ENCODE data around the gene ATXN7.

The ATXN7 gene

GRCh38 chr3:63849175-63849574 is 14.5 kb upstream of the ATXN7 start:
- in situ Hi-C loops (cut with MboI; ENCODE audit: low pct_unique_long_range_greater_than_20kb, low sequenced_read_pairs, unreplicated experiment) = no loop called here
- no peak for TF ChIP-seq CTCF (IDR thresholded peaks at IDR 0.05; ENCODE audit: extremely low read depth, insufficient read depth, missing control alignments)
- DNase-seq (ENCODE audit: low spot score) = no peak

GRCh38 chr3:63851287-63851686 is 12.4 kb upstream of the ATXN7 start:
- in situ Hi-C loops (cut with MboI; ENCODE audit: low pct_unique_long_range_greater_than_20kb, low sequenced_read_pairs, unreplicated experiment) = no loop called here
- no peak for DNase-seq (ENCODE audit: low spot score)
- no peak for TF ChIP-seq CTCF (IDR thresholded peaks at IDR 0.05; ENCODE audit: extremely low read depth, insufficient read depth, missing control alignments)

GRCh38 chr3:63853106-63853505 is 10.6 kb upstream of the ATXN7 start:
- DNase-seq (ENCODE audit: low spot score) = no peak
- in situ Hi-C loops (cut with MboI; ENCODE audit: low pct_unique_long_range_greater_than_20kb, low sequenced_read_pairs, unreplicated experiment) = no loop called here
- TF ChIP-seq CTCF (IDR thresholded peaks at IDR 0.05; ENCODE audit: extremely low read depth, insufficient read depth, missing control alignments) = no peak

GRCh38 chr3:63855333-63855940 is 8.2 kb upstream of the ATXN7 start:
- no peak for DNase-seq (ENCODE audit: low spot score)
- no peak for TF ChIP-seq CTCF (IDR thresholded peaks at IDR 0.05; ENCODE audit: extremely low read depth, insufficient read depth, missing control alignments)
- in situ Hi-C loops (cut with MboI; ENCODE audit: low pct_unique_long_range_greater_than_20kb, low sequenced_read_pairs, unreplicated experiment) = no loop called here

DNA sequence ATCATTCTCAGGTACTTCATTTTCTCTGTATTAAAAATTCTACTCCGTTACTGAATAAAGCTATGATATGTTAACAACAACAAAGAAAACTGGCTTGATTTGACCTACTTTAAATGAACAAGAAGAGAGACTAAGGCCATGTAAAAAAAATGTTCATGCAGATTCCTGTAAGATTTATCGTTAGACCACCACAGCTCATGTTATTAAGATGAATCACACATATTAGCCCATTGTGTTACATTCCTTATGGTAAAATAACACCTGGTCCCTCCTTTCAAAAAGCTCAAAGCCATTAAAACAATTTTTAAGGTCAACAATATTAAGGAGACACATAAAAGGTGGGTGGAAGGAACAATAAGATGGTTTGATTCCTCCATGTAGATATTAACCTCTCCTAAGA is 6.4 kb upstream of the ATXN7 start:
- in situ Hi-C loops (cut with MboI; ENCODE audit: low pct_unique_long_range_greater_than_20kb, low sequenced_read_pairs, unreplicated experiment) = no loop called here
- no peak for TF ChIP-seq CTCF (IDR thresholded peaks at IDR 0.05; ENCODE audit: extremely low read depth, insufficient read depth, missing control alignments)
- no peak for DNase-seq (ENCODE audit: low spot score)

DNA sequence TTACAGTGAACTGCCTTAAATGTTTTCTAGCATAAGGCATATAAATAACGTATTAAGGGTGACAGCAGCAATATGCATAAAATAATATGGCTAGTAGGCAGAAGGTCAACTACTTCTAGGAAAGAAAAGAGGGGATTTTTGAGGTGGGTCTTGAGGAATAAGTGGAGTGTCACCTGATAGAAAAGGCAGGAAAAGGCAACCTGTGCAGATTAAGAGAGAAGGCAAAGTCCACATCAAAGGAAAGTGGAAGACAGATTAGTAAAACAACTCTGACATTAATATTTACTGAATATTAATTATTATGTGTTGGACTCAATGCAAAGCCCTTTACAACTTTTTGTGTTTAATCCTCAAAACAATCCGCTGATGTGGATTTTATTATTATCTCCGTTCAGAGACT is 2.9 kb upstream of the ATXN7 start:
- in situ Hi-C loops (cut with MboI; ENCODE audit: low pct_unique_long_range_greater_than_20kb, low sequenced_read_pairs, unreplicated experiment) = no loop called here
- TF ChIP-seq CTCF (IDR thresholded peaks at IDR 0.05; ENCODE audit: extremely low read depth, insufficient read depth, missing control alignments) = no peak
- no peak for DNase-seq (ENCODE audit: low spot score)

DNA sequence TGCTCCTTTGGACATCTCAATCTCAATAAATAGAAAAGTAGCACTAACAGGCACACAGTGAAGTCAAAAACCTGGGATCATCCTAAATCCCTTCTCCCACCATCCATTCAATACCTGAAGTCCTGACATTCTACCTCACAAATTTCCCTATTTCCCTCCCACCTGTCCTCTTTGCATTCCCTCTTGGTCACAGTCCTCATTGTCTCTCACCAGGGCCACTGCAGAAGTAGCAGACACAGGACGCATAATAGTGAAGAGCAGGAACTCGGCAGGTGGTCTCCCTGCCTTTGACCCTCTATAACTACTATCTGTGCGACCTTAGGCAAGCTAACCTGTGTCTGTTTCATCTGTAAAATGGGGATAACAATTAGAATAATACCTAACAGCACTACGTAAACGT is 2.4 kb upstream of the ATXN7 start:
- in situ Hi-C loops (cut with MboI; ENCODE audit: low pct_unique_long_range_greater_than_20kb, low sequenced_read_pairs, unreplicated experiment) = no loop called here
- DNase-seq (ENCODE audit: low spot score) = no peak
- no peak for TF ChIP-seq CTCF (IDR thresholded peaks at IDR 0.05; ENCODE audit: extremely low read depth, insufficient read depth, missing control alignments)

Data from GM13977 (cell line).